HEK293 (cell line): ENCODE measurements around the gene SLC7A6.

Source experiments
- GLI4 ChIP-seq: fragments of 450-650 bp; formaldehyde crosslinking; IDR thresholded peaks from 2 replicates; pipeline ENCODE4 v1.5.1; 2016; ENCODE audit warnings: missing biosample characterization, missing genetic modification characterization
- GLIS1 ChIP-seq: fragments of 450-650 bp; formaldehyde crosslinking; IDR thresholded peaks from 2 replicates; pipeline ENCODE4 v1.5.1; 2016; ENCODE audit warnings: missing biosample characterization, missing genetic modification characterization
- KLF17 ChIP-seq: fragments of 450-650 bp; formaldehyde crosslinking; IDR thresholded peaks from 2 replicates; pipeline ENCODE4 v1.5.1; 2016; ENCODE audit warnings: missing biosample characterization, missing genetic modification characterization
- KLF9 ChIP-seq: fragments of 450-650 bp; formaldehyde crosslinking; IDR thresholded peaks from 2 replicates; pipeline ENCODE4 v1.5.1; 2016; ENCODE audit warnings: missing biosample characterization, missing genetic modification characterization, low read depth
- REPIN1 ChIP-seq: fragments of 450-650 bp; formaldehyde crosslinking; IDR thresholded peaks from 2 replicates; pipeline ENCODE4 v1.5.1; 2017; ENCODE audit warnings: missing biosample characterization, missing genetic modification characterization, low read depth
- REST ChIP-seq: fragments of 450-650 bp; formaldehyde crosslinking; IDR thresholded peaks from 2 replicates; pipeline ENCODE4 v1.5.1; 2016; ENCODE audit warnings: missing biosample characterization, missing genetic modification characterization
- YY2 ChIP-seq: fragments of 450-650 bp; formaldehyde crosslinking; IDR thresholded peaks from 2 replicates; pipeline ENCODE4 v1.5.1; 2016; ENCODE audit warnings: missing biosample characterization, missing genetic modification characterization
- ZBTB10 ChIP-seq: fragments of 450-650 bp; formaldehyde crosslinking; IDR thresholded peaks from 2 replicates; pipeline ENCODE4 v1.5.1; 2016; ENCODE audit warnings: missing biosample characterization, missing genetic modification characterization
- ZBTB44 ChIP-seq: fragments of 450-650 bp; IDR thresholded peaks from 2 replicates; pipeline ENCODE4 v1.5.1; 2018; ENCODE audit warnings: missing biosample characterization, mild to moderate bottlenecking, missing genetic modification characterization
- ZBTB6 ChIP-seq: fragments of 450-650 bp; formaldehyde crosslinking; IDR thresholded peaks from 2 replicates; pipeline ENCODE4 v1.5.1; 2017; ENCODE audit warnings: missing biosample characterization, missing genetic modification characterization
- ZIC2 ChIP-seq: fragments of 450-650 bp; formaldehyde crosslinking; IDR thresholded peaks from 2 replicates; pipeline ENCODE4 v1.5.1; 2016; ENCODE audit warnings: missing biosample characterization, missing genetic modification characterization
- ZNF10 ChIP-seq: fragments of 450-650 bp; formaldehyde crosslinking; IDR thresholded peaks from 2 replicates; pipeline ENCODE4 v1.5.1; 2017; ENCODE audit warnings: missing biosample characterization, missing genetic modification characterization
- ZNF121 ChIP-seq: fragments of 450-650 bp; formaldehyde crosslinking; IDR thresholded peaks from 2 replicates; pipeline ENCODE4 v1.5.1; 2016; ENCODE audit warnings: missing biosample characterization, missing genetic modification characterization
- ZNF19 ChIP-seq: fragments of 450-650 bp; formaldehyde crosslinking; IDR thresholded peaks from 2 replicates; pipeline ENCODE4; 2016; ENCODE audit warnings: missing biosample characterization, missing genetic modification characterization, low read depth
- ZNF211 ChIP-seq: fragments of 450-650 bp; formaldehyde crosslinking; IDR thresholded peaks from 2 replicates; pipeline ENCODE4 v1.5.1; 2016; ENCODE audit warnings: low read depth, missing biosample characterization, missing genetic modification characterization
- ZNF280C ChIP-seq: fragments of 450-650 bp; formaldehyde crosslinking; IDR thresholded peaks from 2 replicates; pipeline ENCODE4 v1.5.1; 2016; ENCODE audit warnings: missing biosample characterization, missing genetic modification characterization
- ZNF391 ChIP-seq: fragments of 450-650 bp; formaldehyde crosslinking; IDR thresholded peaks from 2 replicates; pipeline ENCODE4 v1.5.1; 2016; ENCODE audit warnings: low read depth, missing biosample characterization, missing genetic modification characterization, borderline replicate concordance
- ZNF580 ChIP-seq: fragments of 450-650 bp; formaldehyde crosslinking; IDR thresholded peaks from 2 replicates; pipeline ENCODE4 v1.5.1; 2016; ENCODE audit warnings: missing biosample characterization, missing genetic modification characterization
- ZNF701 ChIP-seq: fragments of 450-650 bp; formaldehyde crosslinking; IDR thresholded peaks from 2 replicates; pipeline ENCODE4 v1.5.1; 2016; ENCODE audit warnings: missing biosample characterization, missing genetic modification characterization
- ZNF768 ChIP-seq: fragments of 450-650 bp; formaldehyde crosslinking; IDR thresholded peaks from 2 replicates; pipeline ENCODE4 v1.5.1; 2018; ENCODE audit warnings: missing biosample characterization, mild to moderate bottlenecking, missing genetic modification characterization
- ZXDB ChIP-seq: fragments of 450-650 bp; formaldehyde crosslinking; IDR thresholded peaks from 2 replicates; pipeline ENCODE4 v1.5.1; 2016; ENCODE audit warnings: missing biosample characterization, missing genetic modification characterization

The SLC7A6 gene

GRCh38 chr16:68264128-68265077 lies at the start of gene SLC7A6 (continued):
- TF ChIP-seq KLF17 (tag by site-specific recombination): peak; percentile 29; the same call in 1 of the 2 replicates
- peak; percentile 19; the same call in 1 of the 2 replicates for TF ChIP-seq GLIS1 (tag by site-specific recombination)
- TF ChIP-seq ZXDB (tag by site-specific recombination): peak; percentile 73
- no peak for TF ChIP-seq ZNF768 (tag by site-specific recombination)
- no peak for TF ChIP-seq ZNF19 (tag by site-specific recombination)
- no peak for TF ChIP-seq ZNF280C
- peak; percentile 66; the same call in 1 of the 2 replicates for TF ChIP-seq ZBTB10 (tag by site-specific recombination)
- TF ChIP-seq ZNF391: 0 out of 2 replicates have a peak, but pooled peaks have one; percentile 37
- TF ChIP-seq ZBTB44 (tag by site-specific recombination): no peak
- TF ChIP-seq REST (tag by site-specific recombination): peak; percentile 34; the same call in 1 of the 2 replicates
- no peak for TF ChIP-seq ZNF211
- TF ChIP-seq KLF9 (tag by site-specific recombination): peak; percentile 15; the same call in 1 of the 2 replicates
- 0 out of 2 replicates have a peak, but pooled peaks have one; percentile 67 for TF ChIP-seq GLI4 (tag by site-specific recombination)
- TF ChIP-seq REPIN1 (tag by site-specific recombination): peak; percentile 68; the same call in 1 of the 2 replicates
- TF ChIP-seq ZNF701 (tag by site-specific recombination): no peak
- TF ChIP-seq ZBTB6 (tag by site-specific recombination): 0 out of 2 replicates have a peak, but pooled peaks have one; percentile 4
- TF ChIP-seq YY2 (tag by site-specific recombination): peak; percentile 34; the same call in 1 of the 2 replicates
- peak; percentile 78 for TF ChIP-seq ZIC2 (tag by site-specific recombination)
- no peak for TF ChIP-seq ZNF10 (tag by site-specific recombination)
- TF ChIP-seq ZNF121 (tag by site-specific recombination): no peak
- TF ChIP-seq ZNF580 (tag by site-specific recombination): peak; percentile 52
